ENCODE results near the gene WDFY2. TPM values are rescaled to one million over a fixed set of nuclear protein-coding genes. Genes with fewer than 3 reads are reported as not detected.

Gene WDFY2
- polyA plus RNA-seq, 1 donor from 2014 or later, result 5.3 TPM

- no peaks in the 10 kb centered on the region for H3K79me2 ChIP-seq (replicated peaks; ENCODE audit: insufficient read depth, low read length)
Observed at GRCh38 chr13:51600703-51601102, 16.4 kb downstream of the WDFY2 start.

GRCh38 chr13:51601601-51602565, 17.6 kb downstream of the WDFY2 start:
- Histone ChIP-seq H3K4me3 (ENCODE audit: low read length) (no peak overlapping the region), H2AFZ (ENCODE audit: low read depth, low read length) (no peak overlapping the region), H3K4me2 (ENCODE audit: low read length) (no peak overlapping the region), H3K79me2 (replicated peaks; ENCODE audit: insufficient read depth, low read length) (no peaks in the 10 kb centered on the region), H3K27me3 (ENCODE audit: insufficient read depth, low read depth, low read length) (no peaks in the 10 kb centered on the region), H3K27ac (ENCODE audit: low read length) (no peak overlapping the region), H3K9me2 (ENCODE audit: insufficient read depth, low read length) (no peaks in the 10 kb centered on the region), H4K20me1 (ENCODE audit: insufficient read depth) (no peaks in the 10 kb centered on the region), H3F3A (ENCODE audit: insufficient read depth, low read length, poor library complexity, severe bottlenecking) (no peaks in the 10 kb centered on the region), H3K9me3 (ENCODE audit: low read length) (no peaks in the 10 kb centered on the region), H3K36me3 (ENCODE audit: insufficient read depth, low read length) (no peaks in the 10 kb centered on the region), H3K9ac (ENCODE audit: low read length) (no peak overlapping the region)
- TF ChIP-seq MXI1 (conservative IDR thresholded peaks at IDR 0.05; ENCODE audit: poor library complexity, severe bottlenecking) (no peak), REST (IDR thresholded peaks at IDR 0.05; ENCODE audit: borderline replicate concordance) (no peak), EZH2 (IDR thresholded peaks at IDR 0.05; ENCODE audit: borderline replicate concordance, insufficient read depth, low read length, poor library complexity, severe bottlenecking) (no peak), TAF1 (IDR thresholded peaks at IDR 0.05; ENCODE audit: low read depth) (no peak), RAD21 (conservative IDR thresholded peaks at IDR 0.05) (no peak), SMC3 (conservative IDR thresholded peaks at IDR 0.05; ENCODE audit: poor library complexity) (no peak), POLR2AphosphoS5 (IDR thresholded peaks at IDR 0.05) (no peak), EP300 (conservative IDR thresholded peaks at IDR 0.05; ENCODE audit: poor library complexity, severe bottlenecking) (no peak)
- TF ChIP-seq, protein P1, sequence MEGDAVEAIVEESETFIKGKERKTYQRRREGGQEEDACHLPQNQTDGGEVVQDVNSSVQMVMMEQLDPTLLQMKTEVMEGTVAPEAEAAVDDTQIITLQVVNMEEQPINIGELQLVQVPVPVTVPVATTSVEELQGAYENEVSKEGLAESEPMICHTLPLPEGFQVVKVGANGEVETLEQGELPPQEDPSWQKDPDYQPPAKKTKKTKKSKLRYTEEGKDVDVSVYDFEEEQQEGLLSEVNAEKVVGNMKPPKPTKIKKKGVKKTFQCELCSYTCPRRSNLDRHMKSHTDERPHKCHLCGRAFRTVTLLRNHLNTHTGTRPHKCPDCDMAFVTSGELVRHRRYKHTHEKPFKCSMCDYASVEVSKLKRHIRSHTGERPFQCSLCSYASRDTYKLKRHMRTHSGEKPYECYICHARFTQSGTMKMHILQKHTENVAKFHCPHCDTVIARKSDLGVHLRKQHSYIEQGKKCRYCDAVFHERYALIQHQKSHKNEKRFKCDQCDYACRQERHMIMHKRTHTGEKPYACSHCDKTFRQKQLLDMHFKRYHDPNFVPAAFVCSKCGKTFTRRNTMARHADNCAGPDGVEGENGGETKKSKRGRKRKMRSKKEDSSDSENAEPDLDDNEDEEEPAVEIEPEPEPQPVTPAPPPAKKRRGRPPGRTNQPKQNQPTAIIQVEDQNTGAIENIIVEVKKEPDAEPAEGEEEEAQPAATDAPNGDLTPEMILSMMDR (IDR thresholded peaks at IDR 0.05; ENCODE audit: poor library complexity, severe bottlenecking), result no peak

More at GRCh38 chr13:51600703-51601102, 16.4 kb downstream of the WDFY2 start:
- Histone ChIP-seq H3K4me2 (ENCODE audit: low read length) (no peak overlapping the region), H3K9ac (ENCODE audit: low read length) (no peak overlapping the region), H4K20me1 (ENCODE audit: insufficient read depth) (no peaks in the 10 kb centered on the region), H3F3A (ENCODE audit: insufficient read depth, low read length, poor library complexity, severe bottlenecking) (no peaks in the 10 kb centered on the region), H3K27me3 (ENCODE audit: insufficient read depth, low read depth, low read length) (no peaks in the 10 kb centered on the region), H3K9me3 (ENCODE audit: low read length) (no peaks in the 10 kb centered on the region), H3K9me2 (ENCODE audit: insufficient read depth, low read length) (no peaks in the 10 kb centered on the region), H3K4me3 (ENCODE audit: low read length) (no peak overlapping the region), H3K27ac (ENCODE audit: low read length) (no peak overlapping the region), H2AFZ (ENCODE audit: low read depth, low read length) (no peak overlapping the region), H3K36me3 (ENCODE audit: insufficient read depth, low read length) (no peaks in the 10 kb centered on the region)
- TF ChIP-seq POLR2AphosphoS5 (IDR thresholded peaks at IDR 0.05), result no peak
